ACHN (cell line): ENCODE measurements around the gene TEX19.

ENCODE experiments used
- DNase-seq: peaks from one replicate; pipeline ENCODE4 v3.0.0-alpha.2; 2015
- in situ Hi-C: cut with HindIII; loops from 2 replicates; pipeline ENCODE4 v1.10.0; 2017; ENCODE audit warnings: low sequenced_read_pairs, low pct_ligation_motif_present, low pct_unique_long_range_greater_than_20kb

TEX19 gene

GRCh38 chr17:82412535-82413520 lies 53.8 kb downstream of the TEX19 start:
- no peak for DNase-seq
- in situ Hi-C loops, result no loop called here
